Left lung (tissue), 10 donors: ENCODE results near the gene HMGA1. TPM values are rescaled to one million over a fixed set of nuclear protein-coding genes. Genes with fewer than 3 reads are reported as not detected.

ENCODE experiments used
- ATAC-seq: fragments of 200-7000 bp; cut with Tn5 transposase; one replicate; pipeline ENCODE4 v1.9.1; 2020; ENCODE audit warnings: moderate library complexity
- DNase-seq, 4 donors: peaks; one replicate each; pipeline ENCODE4 v3.0.0-alpha.2; 2013 to 2020
- H3K27ac ChIP-seq, 2 donors: fragments of 200-600 bp; sonication (generic) in 1 of 2; one replicate each; pipeline versions ENCODE4 v1.5.0 to v1.8.0; 2020 to 2021
- H3K27me3 ChIP-seq, 2 donors: fragments of 200-600 bp; sonication (generic) in 1 of 2; one replicate each; pipeline versions ENCODE4 v1.5.0 to v1.8.0; 2020 to 2021
- H3K36me3 ChIP-seq, 2 donors: fragments of 200-600 bp; sonication (generic) in 1 of 2; one replicate each; pipeline versions ENCODE4 v1.5.0 to v1.8.0; 2020 to 2021
- H3K4me1 ChIP-seq, 2 donors: fragments of 200-600 bp; one replicate each; pipeline ENCODE4 v1.8.0; 2021
- H3K4me3 ChIP-seq, 2 donors: fragments of 200-600 bp; sonication (generic) in 1 of 2; one replicate each; pipeline versions ENCODE4 v1.5.0 to v1.8.0; 2020 to 2021; ENCODE audit warnings: mild to moderate bottlenecking in 1 of 2
- H3K9me3 ChIP-seq, 2 donors: fragments of 200-600 bp; sonication (generic) in 1 of 2; one replicate each; pipeline versions ENCODE4 v1.5.0 to v1.8.0; 2020 to 2021
- intact Hi-C, 2 donors: fragments of 100-400 bp; cut with DNase I; formaldehyde crosslinking; loops; one replicate each; pipeline versions ENCODE4 v1.11.2 to v1.14.2; 2022
- polyA plus RNA-seq, 6 donors: library from polyadenylated mRNA; unstranded; fragments of 120-200 nt; gene quantifications; one replicate each; pipeline ENCODE4 v1.2.1, GENCODE V29; 2013; ENCODE audit not compliant: insufficient read length in 6 of 6
- total RNA-seq, 2 donors: library from RNA; stranded (reverse); fragmentation: NEBNext Ultra II Directional; extraction: Animal tissue kit (Norgen Biotek cat#: 25700); gene quantifications; one replicate each; pipeline ENCODE4 v1.2.1, GENCODE V29; 2021
- TF ChIP-seq, protein P1 (sequence below), 2 donors: fragments of 200-600 bp; sonication (generic) in 1 of 2; IDR thresholded peaks; one replicate each; pipeline versions ENCODE4 v1.5.0 to v1.8.0; 2021; ENCODE audit warnings: antibody characterized with exemption in 2 of 2
- donor health status: DM: no; HTN: yes; CAD: no.
- donor health status: DM: no; HTN: no; CAD: no.

The HMGA1 gene
- total and polyA plus RNA-seq, 8 donors = 75.1 to 197 (median 155) TPM

DNA sequence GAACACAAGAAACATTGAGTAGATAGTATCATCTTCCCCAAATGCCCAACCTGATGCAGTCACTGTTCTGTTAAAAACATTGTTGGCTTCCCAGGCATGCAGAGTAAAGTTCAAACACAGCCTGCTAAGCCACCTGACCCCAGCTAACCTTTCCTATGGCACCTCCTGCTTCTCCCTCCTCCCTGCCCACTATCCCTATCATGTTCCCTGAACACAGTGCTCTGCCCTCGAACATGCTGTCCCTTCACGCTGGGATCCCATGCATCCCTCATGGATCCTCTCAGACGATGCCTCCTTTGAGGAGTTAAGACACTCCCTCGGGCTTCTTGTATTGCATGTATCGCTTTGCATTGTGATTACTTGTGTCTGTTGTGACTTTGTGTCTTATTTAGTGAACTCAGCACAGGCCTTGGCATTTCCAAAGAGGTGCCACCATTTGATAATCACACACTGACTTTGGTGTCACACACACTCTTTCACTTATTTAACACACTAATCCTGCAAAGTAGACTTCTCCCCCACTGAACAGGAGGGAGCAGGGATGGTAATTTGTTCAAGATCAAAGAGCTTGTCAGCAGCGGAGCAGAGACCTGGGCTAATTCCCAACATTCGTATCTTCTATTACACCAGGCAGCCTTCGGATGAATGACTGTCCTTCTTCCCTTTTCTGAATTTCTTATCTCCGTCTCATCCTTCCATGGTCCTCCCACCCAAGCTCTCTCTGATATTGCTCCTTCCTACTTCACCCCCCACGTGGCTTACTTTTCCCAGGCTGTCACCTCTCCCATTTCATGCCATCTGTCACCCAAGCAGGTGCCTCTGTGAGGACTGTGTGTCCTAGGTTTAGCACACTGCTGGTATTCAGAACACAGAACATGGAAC, 40.4 kb downstream of the HMGA1 start:
- no peak overlapping the region for H3K4me3 ChIP-seq
- DNase-seq (no peak), ATAC-seq (no peak)
- peaks cover 0 to 9% of the 10 kb centered on the region in 2 donors for H3K36me3 ChIP-seq
- intact Hi-C loops = no loop called here
- no peaks in the 10 kb centered on the region for H3K27me3 ChIP-seq
- H3K4me1 ChIP-seq = peaks cover 0 to 38% of the 10 kb centered on the region in 2 donors
- no peaks in the 10 kb centered on the region for H3K9me3 ChIP-seq
- no peak overlapping the region for H3K27ac ChIP-seq
- TF ChIP-seq, protein P1, sequence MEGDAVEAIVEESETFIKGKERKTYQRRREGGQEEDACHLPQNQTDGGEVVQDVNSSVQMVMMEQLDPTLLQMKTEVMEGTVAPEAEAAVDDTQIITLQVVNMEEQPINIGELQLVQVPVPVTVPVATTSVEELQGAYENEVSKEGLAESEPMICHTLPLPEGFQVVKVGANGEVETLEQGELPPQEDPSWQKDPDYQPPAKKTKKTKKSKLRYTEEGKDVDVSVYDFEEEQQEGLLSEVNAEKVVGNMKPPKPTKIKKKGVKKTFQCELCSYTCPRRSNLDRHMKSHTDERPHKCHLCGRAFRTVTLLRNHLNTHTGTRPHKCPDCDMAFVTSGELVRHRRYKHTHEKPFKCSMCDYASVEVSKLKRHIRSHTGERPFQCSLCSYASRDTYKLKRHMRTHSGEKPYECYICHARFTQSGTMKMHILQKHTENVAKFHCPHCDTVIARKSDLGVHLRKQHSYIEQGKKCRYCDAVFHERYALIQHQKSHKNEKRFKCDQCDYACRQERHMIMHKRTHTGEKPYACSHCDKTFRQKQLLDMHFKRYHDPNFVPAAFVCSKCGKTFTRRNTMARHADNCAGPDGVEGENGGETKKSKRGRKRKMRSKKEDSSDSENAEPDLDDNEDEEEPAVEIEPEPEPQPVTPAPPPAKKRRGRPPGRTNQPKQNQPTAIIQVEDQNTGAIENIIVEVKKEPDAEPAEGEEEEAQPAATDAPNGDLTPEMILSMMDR (IDR thresholded peaks at IDR 0.05) = no peak

DNA sequence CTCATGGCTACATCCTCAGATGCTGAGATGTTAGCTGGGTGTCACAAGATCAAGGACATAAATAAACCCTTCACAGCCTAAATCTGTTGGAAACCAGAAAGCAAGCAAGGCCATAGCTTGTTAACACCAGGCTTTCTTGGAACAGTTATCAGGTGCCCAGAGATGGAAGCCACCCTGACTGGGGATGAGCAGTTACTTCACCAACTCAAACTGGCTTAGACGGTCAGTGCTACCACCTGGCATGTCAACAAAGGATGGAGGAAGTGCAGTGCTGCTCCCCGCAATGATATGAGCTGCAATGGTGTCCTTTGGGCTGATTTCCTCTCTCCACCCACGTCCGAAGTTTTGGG, 41.1 kb downstream of the HMGA1 start:
- no peak overlapping the region for H3K27ac ChIP-seq
- TF ChIP-seq, protein P1 (IDR thresholded peaks at IDR 0.05) = no peak
- peaks cover 0 to 9% of the 10 kb centered on the region in 2 donors for H3K36me3 ChIP-seq
- DNase-seq (no peak), ATAC-seq (no peak)
- intact Hi-C loops = no loop called here
- no peaks in the 10 kb centered on the region for H3K27me3 ChIP-seq
- peaks cover 0 to 38% of the 10 kb centered on the region in 2 donors for H3K4me1 ChIP-seq
- no peaks in the 10 kb centered on the region for H3K9me3 ChIP-seq
- no peak overlapping the region for H3K4me3 ChIP-seq

DNA sequence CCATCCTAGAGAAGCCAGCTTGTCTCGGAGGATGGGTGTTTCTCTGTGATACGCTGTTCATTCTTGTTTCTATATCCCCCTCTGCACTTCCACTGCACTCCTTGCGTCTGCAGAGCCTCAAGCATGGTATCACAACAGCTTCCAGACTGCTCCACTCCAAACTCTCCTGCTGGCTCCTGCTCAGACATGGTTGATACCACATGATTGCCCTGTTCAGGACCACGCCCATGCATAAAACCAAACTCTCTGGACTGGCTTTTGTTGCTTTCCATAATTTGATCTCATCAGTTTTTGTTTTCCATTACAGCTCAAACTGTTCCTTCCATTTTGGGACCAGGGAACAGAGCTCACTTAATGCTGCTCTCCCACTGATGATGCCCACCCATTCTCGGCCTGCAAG, 42.2 kb downstream of the HMGA1 start:
- intact Hi-C loops = no loop called here
- ATAC-seq = no peak
- TF ChIP-seq, protein P1 (IDR thresholded peaks at IDR 0.05) = no peak

DNA sequence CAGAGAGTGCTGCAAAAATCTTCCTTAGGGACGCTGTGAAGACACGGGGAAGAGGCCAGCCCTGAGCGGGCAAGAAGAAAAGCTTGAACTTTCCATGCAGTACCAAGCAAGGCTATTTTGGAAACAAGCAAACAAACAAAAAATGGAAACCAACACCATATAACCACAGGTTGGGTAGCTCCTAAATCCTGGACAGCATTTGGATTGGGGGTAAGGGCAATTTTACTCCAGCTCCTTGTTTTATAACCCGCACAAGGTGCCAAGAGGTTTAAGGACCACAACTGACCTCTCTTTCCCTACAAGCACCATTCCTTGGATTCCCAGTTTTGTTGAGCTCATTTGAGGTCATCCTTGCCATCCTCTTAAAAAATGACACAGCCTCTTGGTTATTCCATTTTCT, 43.5 kb downstream of the HMGA1 start:
- Histone ChIP-seq H3K27ac (no peak overlapping the region), H3K4me3 (no peak overlapping the region), H3K27me3 (no peaks in the 10 kb centered on the region), H3K4me1 (peaks cover 0 to 48% of the 10 kb centered on the region in 2 donors), H3K36me3 (peaks cover 0 to 9% of the 10 kb centered on the region in 2 donors), H3K9me3 (no peaks in the 10 kb centered on the region)
- TF ChIP-seq, protein P1 (IDR thresholded peaks at IDR 0.05) = no peak
- ATAC-seq = no peak
- intact Hi-C loops = no loop called here
- DNase-seq = no peak

More for the DNA sequence above, 42.2 kb downstream of the HMGA1 start:
- Histone ChIP-seq H3K4me1 (peaks cover 0 to 38% of the 10 kb centered on the region in 2 donors), H3K9me3 (no peaks in the 10 kb centered on the region), H3K36me3 (peaks cover 0 to 9% of the 10 kb centered on the region in 2 donors), H3K27ac (no peak overlapping the region), H3K27me3 (no peaks in the 10 kb centered on the region), H3K4me3 (no peak overlapping the region)
- DNase-seq = no peak

DNA sequence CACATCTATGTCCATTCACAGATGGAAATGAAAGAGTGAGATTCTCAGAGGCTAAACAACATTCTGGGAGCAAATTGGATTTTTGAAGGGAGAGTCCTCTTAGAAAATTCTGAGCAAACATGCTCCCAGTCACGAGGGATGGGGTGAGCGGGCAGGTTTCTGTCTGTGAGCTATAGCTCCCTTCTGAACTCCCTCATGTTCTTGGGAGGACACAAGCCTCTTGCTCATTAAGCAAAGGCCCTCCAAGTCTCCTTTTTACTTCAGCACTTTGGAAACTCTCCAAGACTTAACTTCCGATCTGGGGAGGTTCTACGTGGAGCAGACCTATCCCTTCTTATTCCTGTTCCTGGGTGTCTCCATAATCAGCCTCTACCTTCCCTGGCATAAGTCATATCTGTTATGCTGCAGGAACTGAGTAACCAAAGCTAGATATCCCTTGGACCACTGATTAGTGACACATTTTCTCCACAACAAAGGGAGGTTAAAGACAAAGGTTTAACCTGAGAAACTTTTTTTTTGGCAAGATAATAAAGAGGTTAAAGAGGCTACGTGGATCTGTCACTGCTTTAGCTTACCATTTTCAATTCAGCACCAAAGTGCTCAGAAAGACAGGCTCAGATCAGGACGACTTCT, 45.1 kb downstream of the HMGA1 start:
- H3K4me3 ChIP-seq = no peak overlapping the region
- ATAC-seq (no peak), DNase-seq (no peak)
- peaks cover 0 to 9% of the 10 kb centered on the region in 2 donors for H3K36me3 ChIP-seq
- TF ChIP-seq, protein P1 (IDR thresholded peaks at IDR 0.05) = no peak
- H3K4me1 ChIP-seq = peaks cover 0 to 64% of the 10 kb centered on the region in 2 donors
- no peaks in the 10 kb centered on the region for H3K9me3 ChIP-seq
- no peak overlapping the region for H3K27ac ChIP-seq
- intact Hi-C loops = no loop called here
- H3K27me3 ChIP-seq = no peaks in the 10 kb centered on the region
